Smooth muscle cell (in vitro differentiated cells): ENCODE results near the gene ARL13B. TPM values are rescaled to one million over a fixed set of nuclear protein-coding genes. Genes with fewer than 3 reads are reported as not detected.
"Not testable (repeated sequence)": the region's sequence is repeated elsewhere in the genome, so short reads cannot be mapped to it uniquely, and the experiment has no call there.

ENCODE experiments used
- DNase-seq: peaks from one replicate; lab custom pipeline; 2025; ENCODE audit not compliant: unreplicated experiment; lab: John Stamatoyannopoulos, UW
- H2AFZ ChIP-seq: fragments of 200-600 bp; sonication (generic); 2 replicates; pipeline ENCODE4 v1.6.0; 2016; ENCODE audit warnings: antibody characterized with exemption, low read depth, mild to moderate bottlenecking
- H3F3A ChIP-seq: fragments of 200-600 bp; sonication (generic); 2 replicates; pipeline ENCODE4 v1.6.0; 2017; ENCODE audit warnings: antibody characterized with exemption, low read depth
- H3K27ac ChIP-seq: fragments of 200-600 bp; sonication (generic); 2 replicates; pipeline ENCODE4 v1.5.1; 2016; ENCODE audit warnings: low read depth, mild to moderate bottlenecking
- H3K27me3 ChIP-seq: fragments of 200-600 bp; sonication (generic); 2 replicates; pipeline ENCODE4 v1.6.1; 2016; ENCODE audit warnings: low read depth, mild to moderate bottlenecking
- H3K36me3 ChIP-seq: fragments of 200-600 bp; sonication (generic); 2 replicates; pipeline ENCODE4 v1.5.1; 2016; ENCODE audit warnings: low read depth
- H3K4me1 ChIP-seq: fragments of 200-600 bp; sonication (generic); 2 replicates; pipeline ENCODE4 v1.5.1; 2016; ENCODE audit warnings: low read depth
- H3K4me2 ChIP-seq: fragments of 200-600 bp; sonication (generic); 2 replicates; pipeline ENCODE4 v1.6.0; 2016; ENCODE audit warnings: mild to moderate bottlenecking
- H3K4me3 ChIP-seq: fragments of 200-600 bp; sonication (generic); 2 replicates; pipeline ENCODE4 v1.5.1; 2016; ENCODE audit warnings: mild to moderate bottlenecking
- H3K79me2 ChIP-seq: fragments of 200-600 bp; sonication (generic); 2 replicates; pipeline ENCODE4 v1.6.0; 2016; ENCODE audit warnings: low read depth, mild to moderate bottlenecking
- H3K9ac ChIP-seq: fragments of 200-600 bp; sonication (generic); 2 replicates; pipeline ENCODE4 v1.6.0; 2016; ENCODE audit warnings: low read depth
- H3K9me3 ChIP-seq: fragments of 200-600 bp; sonication (generic); replicated peaks from 2 replicates; pipeline ENCODE4 v1.5.1; 2016; ENCODE audit warnings: low read depth
- H4K20me1 ChIP-seq: fragments of 200-600 bp; sonication (generic); 2 replicates; pipeline ENCODE4 v1.6.0; 2016; ENCODE audit warnings: low read depth
- WGBS: methylation state at CpG from one replicate; pipeline ENCODE4 v1.1.7; 2016; ENCODE audit warnings: low lambda C conversion rate; 5-methylcytosine and 5-hydroxymethylcytosine counted together
- polyA plus RNA-seq: library from polyadenylated mRNA; unstranded; fragments of >200 nt; fragmentation: Nextera tagmentation; extraction: Ambion mirVana; gene quantifications from 2 replicates; pipeline ENCODE4 v1.2.1, GENCODE V29; 2016
- total RNA-seq: library from RNA; depleted of rRNA; stranded (reverse); fragments of >200 nt; gene quantifications from 2 replicates; pipeline ENCODE4 v1.2.3, GENCODE V29; 2014
- TF ChIP-seq, protein P1 (sequence below): fragments of 200-600 bp; sonication (generic); IDR thresholded peaks from 2 replicates; pipeline ENCODE4 v1.5.1; 2017; ENCODE audit warnings: borderline replicate concordance, mild to moderate bottlenecking, antibody characterized with exemption; ENCODE audit not compliant: insufficient read depth, poor library complexity, severe bottlenecking

The ARL13B gene
- total and polyA plus RNA-seq, 2 experiments from 2014 or later = 8.6 to 14.0 TPM

DNA sequence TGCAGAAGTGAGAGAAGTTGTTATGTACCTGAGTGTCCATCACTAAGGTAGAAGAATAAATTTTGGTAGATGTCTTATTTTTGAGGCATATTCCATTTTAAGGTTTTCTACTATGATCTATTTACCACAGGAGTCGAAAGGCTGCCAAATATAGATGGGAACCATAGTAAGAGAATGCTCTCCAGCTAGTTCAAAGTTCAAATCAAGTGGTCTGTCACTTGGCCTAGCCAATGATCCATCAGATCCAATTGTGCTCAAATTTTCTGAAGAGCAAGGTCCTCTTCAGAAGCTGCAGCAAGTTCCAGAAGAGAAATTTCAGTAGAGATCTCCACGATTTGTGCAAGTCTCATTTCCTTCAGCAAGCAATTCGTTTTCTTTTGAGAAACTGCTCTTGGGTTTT lies 17.2 kb upstream of the ARL13B start:
- Histone ChIP-seq H3K9ac (no peak overlapping the region), H3K27me3 (no peaks in the 10 kb centered on the region), H3K4me2 (no peak overlapping the region), H3F3A (no peaks in the 10 kb centered on the region), H3K4me3 (no peak overlapping the region), H3K27ac (no peak overlapping the region), H3K9me3 (no peaks in the 10 kb centered on the region), H3K4me1 (no peaks in the 10 kb centered on the region), H2AFZ (no peak overlapping the region), H3K79me2 (no peaks in the 10 kb centered on the region), H3K36me3 (no peaks in the 10 kb centered on the region), H4K20me1 (no peaks in the 10 kb centered on the region)
- TF ChIP-seq, protein P1, sequence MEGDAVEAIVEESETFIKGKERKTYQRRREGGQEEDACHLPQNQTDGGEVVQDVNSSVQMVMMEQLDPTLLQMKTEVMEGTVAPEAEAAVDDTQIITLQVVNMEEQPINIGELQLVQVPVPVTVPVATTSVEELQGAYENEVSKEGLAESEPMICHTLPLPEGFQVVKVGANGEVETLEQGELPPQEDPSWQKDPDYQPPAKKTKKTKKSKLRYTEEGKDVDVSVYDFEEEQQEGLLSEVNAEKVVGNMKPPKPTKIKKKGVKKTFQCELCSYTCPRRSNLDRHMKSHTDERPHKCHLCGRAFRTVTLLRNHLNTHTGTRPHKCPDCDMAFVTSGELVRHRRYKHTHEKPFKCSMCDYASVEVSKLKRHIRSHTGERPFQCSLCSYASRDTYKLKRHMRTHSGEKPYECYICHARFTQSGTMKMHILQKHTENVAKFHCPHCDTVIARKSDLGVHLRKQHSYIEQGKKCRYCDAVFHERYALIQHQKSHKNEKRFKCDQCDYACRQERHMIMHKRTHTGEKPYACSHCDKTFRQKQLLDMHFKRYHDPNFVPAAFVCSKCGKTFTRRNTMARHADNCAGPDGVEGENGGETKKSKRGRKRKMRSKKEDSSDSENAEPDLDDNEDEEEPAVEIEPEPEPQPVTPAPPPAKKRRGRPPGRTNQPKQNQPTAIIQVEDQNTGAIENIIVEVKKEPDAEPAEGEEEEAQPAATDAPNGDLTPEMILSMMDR = no peak
- 79% methylated on average over 3 of the region's 3 CpGs for WGBS
- no peak for DNase-seq

DNA sequence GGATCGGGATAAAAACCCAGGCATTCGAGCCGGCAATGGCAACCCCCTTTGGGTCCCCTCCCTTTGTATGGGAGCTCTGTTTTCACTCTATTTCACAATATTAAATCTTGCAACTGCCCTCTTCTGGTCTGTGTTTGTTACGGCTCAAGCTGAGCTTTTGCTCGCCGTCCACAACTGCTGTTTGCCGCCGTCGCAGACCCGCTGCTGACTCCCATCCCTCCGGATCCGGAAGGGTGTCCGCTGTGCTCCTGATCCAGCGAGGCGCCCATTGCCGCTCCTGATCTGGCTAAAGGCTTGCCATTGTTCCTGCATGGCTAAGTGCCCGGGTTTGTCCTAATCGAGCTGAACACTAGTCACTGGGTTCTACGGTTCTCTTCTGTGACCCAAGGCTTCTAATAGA lies 14.8 kb upstream of the ARL13B start:
- WGBS = 96% methylated on average over 19 of the region's 19 CpGs
- not testable (repeated sequence) for H4K20me1 ChIP-seq, DNase-seq, H3K9ac ChIP-seq, H2AFZ ChIP-seq, H3K4me1 ChIP-seq, H3K9me3 ChIP-seq, H3K36me3 ChIP-seq, H3K27me3 ChIP-seq, H3K4me2 ChIP-seq, H3K79me2 ChIP-seq, H3K27ac ChIP-seq, H3K4me3 ChIP-seq, H3F3A ChIP-seq

DNA sequence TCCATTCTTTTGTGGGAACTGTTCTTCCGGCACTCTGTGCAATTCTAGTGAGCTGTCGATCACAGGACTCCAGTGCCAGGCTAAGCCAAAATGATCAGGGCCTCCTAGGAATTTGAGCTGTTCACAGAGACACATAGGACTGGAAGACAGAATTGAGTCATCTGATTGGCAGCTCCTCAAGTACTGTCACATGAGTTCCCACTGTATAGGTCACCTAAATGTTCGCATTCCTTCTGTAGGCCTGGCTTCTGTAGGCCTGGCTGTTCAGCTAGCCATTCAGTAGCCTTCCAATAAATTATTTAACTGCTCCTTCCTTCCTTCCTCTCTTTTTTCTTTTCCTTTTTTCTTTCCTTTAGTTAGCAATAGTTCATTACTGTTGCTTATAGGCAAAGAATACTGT lies 10.5 kb upstream of the ARL13B start:
- Histone ChIP-seq H3K27me3 (no peaks in the 10 kb centered on the region), H2AFZ (no peak overlapping the region), H3K4me3 (no peak overlapping the region), H3K9ac (no peak overlapping the region), H3K9me3 (no peaks in the 10 kb centered on the region), H3K27ac (no peak overlapping the region), H3K4me2 (no peak overlapping the region), H4K20me1 (no peaks in the 10 kb centered on the region), H3K36me3 (no peaks in the 10 kb centered on the region), H3F3A (peaks cover 12% of the 10 kb centered on the region), H3K4me1 (peaks cover 8% of the 10 kb centered on the region), H3K79me2 (no peaks in the 10 kb centered on the region)
- DNase-seq = no peak
- TF ChIP-seq, protein P1 = no peak
- 56% methylated on average over 3 of the region's 3 CpGs for WGBS

DNA sequence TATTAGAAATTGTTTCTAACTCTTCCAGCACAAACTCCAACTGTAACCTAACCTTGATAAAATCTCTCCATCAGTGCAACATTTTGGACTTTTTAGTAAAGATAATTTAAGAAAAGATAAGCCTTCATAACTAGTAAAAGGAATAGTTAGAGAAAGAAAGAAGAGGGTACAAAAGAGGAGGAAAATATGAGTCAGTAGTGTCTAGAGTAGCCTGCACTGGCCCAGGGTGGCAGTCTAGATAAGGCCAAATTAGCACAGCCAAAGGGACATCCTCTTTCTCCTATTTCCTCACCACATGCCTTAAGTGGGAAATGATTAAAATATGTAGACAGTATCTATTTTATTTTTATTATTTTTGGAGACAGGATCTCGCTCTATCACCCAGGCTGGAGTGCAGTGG lies 10.0 kb upstream of the ARL13B start:
- Histone ChIP-seq H3K9me3 (no peaks in the 10 kb centered on the region), H3F3A (peaks cover 12% of the 10 kb centered on the region), H3K4me2 (no peak overlapping the region), H3K4me1 (peaks cover 8% of the 10 kb centered on the region), H3K27ac (no peak overlapping the region), H2AFZ (no peak overlapping the region), H3K79me2 (no peaks in the 10 kb centered on the region), H3K27me3 (no peaks in the 10 kb centered on the region), H3K9ac (no peak overlapping the region), H3K36me3 (no peaks in the 10 kb centered on the region), H3K4me3 (no peak overlapping the region), H4K20me1 (no peaks in the 10 kb centered on the region)
- 96% methylated on average over 1 of the region's 1 CpG for WGBS
- no peak for DNase-seq
- TF ChIP-seq, protein P1 = no peak
